Esophagus squamous epithelium (tissue), 4 donors: ENCODE results near the gene LCOR.

Experiments
- CTCF ChIP-seq, 6 experiments: fragments of 450-650 bp in 4 of 6; fragments of 200-600 bp in 2 of 6; sonication (generic) in 2 of 6; IDR thresholded peaks; one replicate each; pipeline ENCODE4 v1.5.1; 2016 to 2019; ENCODE audit warnings: antibody characterized with exemption in 6 of 6, mild to moderate bottlenecking in 4 of 6, moderate library complexity in 4 of 6
- POLR2A ChIP-seq, 4 donors: fragments of 450-650 bp; IDR thresholded peaks; one replicate each; pipeline ENCODE4 v1.6.1; 2017; ENCODE audit warnings: antibody characterized with exemption in 4 of 4, mild to moderate bottlenecking in 4 of 4, moderate library complexity in 3 of 4

- TF ChIP-seq POLR2A (IDR thresholded peaks at IDR 0.05) (no peak), CTCF (IDR thresholded peaks at IDR 0.05) (no peak)
These were observed 210.8 kb downstream of the LCOR start for GRCh38 chr10:97042716-97043562.
